ENCODE data around the gene APOL1. TPM values are rescaled to one million over a fixed set of nuclear protein-coding genes. Genes with fewer than 3 reads are reported as not detected.

The APOL1 gene
- total RNA-seq, 1 donor from 2014 or later, result 2.5 TPM

GRCh38 chr22:36243986-36244385, 8.9 kb upstream of the APOL1 start:
- no peak overlapping the region for H3K4me3 Mint-ChIP-seq (ENCODE audit: unreplicated experiment)
- H3K9me3 Mint-ChIP-seq (ENCODE audit: unreplicated experiment), result peaks cover 13% of the 10 kb centered on the region
- peaks cover 7% of the 10 kb centered on the region for H3K27me3 Mint-ChIP-seq (ENCODE audit: unreplicated experiment)
- H3K36me3 Mint-ChIP-seq (ENCODE audit: low read depth, unreplicated experiment), result peaks cover 4% of the 10 kb centered on the region
- H3K4me1 Mint-ChIP-seq (ENCODE audit: unreplicated experiment), result peaks cover 11% of the 10 kb centered on the region
- no peak overlapping the region for H3K27ac Mint-ChIP-seq (ENCODE audit: unreplicated experiment)
- no peak for TF ChIP-seq CTCF (IDR thresholded peaks at IDR 0.05; ENCODE audit: unreplicated experiment)
- no peak for DNase-seq (ENCODE audit: low spot score)

- peaks cover 4% of the 10 kb centered on the region for H3K36me3 Mint-ChIP-seq (ENCODE audit: low read depth, unreplicated experiment)
- no peak overlapping the region for H3K27ac Mint-ChIP-seq (ENCODE audit: unreplicated experiment)
- TF ChIP-seq CTCF (IDR thresholded peaks at IDR 0.05; ENCODE audit: unreplicated experiment), result no peak
- peaks cover 3% of the 10 kb centered on the region for H3K4me1 Mint-ChIP-seq (ENCODE audit: unreplicated experiment)
- peaks cover 13% of the 10 kb centered on the region for H3K9me3 Mint-ChIP-seq (ENCODE audit: unreplicated experiment)
- no peak for DNase-seq (ENCODE audit: low spot score)
- H3K4me3 Mint-ChIP-seq (ENCODE audit: unreplicated experiment), result no peak overlapping the region
- H3K27me3 Mint-ChIP-seq (ENCODE audit: unreplicated experiment), result peaks cover 2% of the 10 kb centered on the region
These were observed 8.2 kb upstream of the APOL1 start for GRCh38 chr22:36244522-36245391.

- Mint-ChIP-seq H3K27me3 (ENCODE audit: unreplicated experiment) (no peaks in the 10 kb centered on the region), H3K4me1 (ENCODE audit: unreplicated experiment) (no peaks in the 10 kb centered on the region), H3K4me3 (ENCODE audit: unreplicated experiment) (no peak overlapping the region), H3K36me3 (ENCODE audit: low read depth, unreplicated experiment) (peaks cover 4% of the 10 kb centered on the region), H3K27ac (ENCODE audit: unreplicated experiment) (peak overlapping the region; percentile 44), H3K9me3 (ENCODE audit: unreplicated experiment) (peaks cover 13% of the 10 kb centered on the region)
- DNase-seq (ENCODE audit: low spot score), result no peak
- TF ChIP-seq CTCF (IDR thresholded peaks at IDR 0.05; ENCODE audit: unreplicated experiment), result no peak
These were observed 7.1 kb upstream of the APOL1 start for GRCh38 chr22:36245805-36246356.

GRCh38 chr22:36246718-36247117, 6.2 kb upstream of the APOL1 start:
- Mint-ChIP-seq H3K4me1 (ENCODE audit: unreplicated experiment) (no peaks in the 10 kb centered on the region), H3K27ac (ENCODE audit: unreplicated experiment) (no peak overlapping the region), H3K9me3 (ENCODE audit: unreplicated experiment) (peaks cover 13% of the 10 kb centered on the region), H3K36me3 (ENCODE audit: low read depth, unreplicated experiment) (peaks cover 4% of the 10 kb centered on the region), H3K27me3 (ENCODE audit: unreplicated experiment) (peaks cover 3% of the 10 kb centered on the region), H3K4me3 (ENCODE audit: unreplicated experiment) (no peak overlapping the region)
- no peak for DNase-seq (ENCODE audit: low spot score)
- TF ChIP-seq CTCF (IDR thresholded peaks at IDR 0.05; ENCODE audit: unreplicated experiment), result no peak

GRCh38 chr22:36247955-36248354, 5.0 kb upstream of the APOL1 start:
- Mint-ChIP-seq H3K4me1 (ENCODE audit: unreplicated experiment) (no peaks in the 10 kb centered on the region), H3K36me3 (ENCODE audit: low read depth, unreplicated experiment) (peaks cover 4% of the 10 kb centered on the region), H3K4me3 (ENCODE audit: unreplicated experiment) (no peak overlapping the region), H3K27ac (ENCODE audit: unreplicated experiment) (no peak overlapping the region), H3K27me3 (ENCODE audit: unreplicated experiment) (peaks cover 4% of the 10 kb centered on the region), H3K9me3 (ENCODE audit: unreplicated experiment) (peaks cover 13% of the 10 kb centered on the region)
- DNase-seq (ENCODE audit: low spot score), result no peak
- TF ChIP-seq CTCF (IDR thresholded peaks at IDR 0.05; ENCODE audit: unreplicated experiment), result no peak
